Nucleus accumbens (tissue), 56 donors: ENCODE measurements around the gene KCNJ12.
"Not testable (repeated sequence)": the region's sequence is repeated elsewhere in the genome, so short reads cannot be mapped to it uniquely, and the experiment has no call there.

Experiments
- DNase-seq, 56 donors: peaks; one replicate each; lab custom pipeline; 2025; lab: John Stamatoyannopoulos, UW

The KCNJ12 gene

GRCh38 chr17:21376081-21376758, at the start of gene KCNJ12:
KCNJ12 (plus strand) TSS chr17:21376357; CDS start chr17:21415343, 38,986 bp downstream.
- peak in 34 of 56 donors; percentile 7 to 74 (median 33) for DNase-seq

GRCh38 chr17:21327921-21328320, 48.2 kb upstream of the KCNJ12 start:
- not testable (repeated sequence) for DNase-seq

GRCh38 chr17:21328778-21329177, 47.4 kb upstream of the KCNJ12 start:
- DNase-seq = not testable (repeated sequence)

- no peak for DNase-seq
Observed at GRCh38 chr17:21330436-21331160, 45.6 kb upstream of the KCNJ12 start.

- DNase-seq = not testable (repeated sequence)
Observed at GRCh38 chr17:21336541-21337294, 39.4 kb upstream of the KCNJ12 start.

GRCh38 chr17:21337981-21338625, 38.1 kb upstream of the KCNJ12 start:
- DNase-seq = not testable (repeated sequence)

GRCh38 chr17:21339011-21339410, 37.1 kb upstream of the KCNJ12 start:
- DNase-seq = no peak

GRCh38 chr17:21339571-21339970, 36.6 kb upstream of the KCNJ12 start:
- DNase-seq = not testable (repeated sequence)

- DNase-seq = not testable (repeated sequence)
Observed at GRCh38 chr17:21340407-21340806, 35.8 kb upstream of the KCNJ12 start.

- not testable (repeated sequence) for DNase-seq
Observed at GRCh38 chr17:21341279-21341678, 34.9 kb upstream of the KCNJ12 start.

- not testable (repeated sequence) for DNase-seq
Observed at GRCh38 chr17:21341925-21342540, 34.1 kb upstream of the KCNJ12 start.

- not testable (repeated sequence) for DNase-seq
Observed at GRCh38 chr17:21343061-21343949, 32.9 kb upstream of the KCNJ12 start.

- DNase-seq = not testable (repeated sequence)
Observed at GRCh38 chr17:21344801-21345200, 31.4 kb upstream of the KCNJ12 start.

- no peak for DNase-seq
Observed at GRCh38 chr17:21345236-21345635, 30.9 kb upstream of the KCNJ12 start.

- DNase-seq = not testable (repeated sequence)
Observed at GRCh38 chr17:21346107-21346506, 30.1 kb upstream of the KCNJ12 start.

GRCh38 chr17:21346651-21347250, 29.4 kb upstream of the KCNJ12 start:
- not testable (repeated sequence) for DNase-seq

GRCh38 chr17:21347660-21348059, 28.5 kb upstream of the KCNJ12 start:
- DNase-seq = not testable (repeated sequence)

GRCh38 chr17:21348081-21348925, 27.9 kb upstream of the KCNJ12 start:
- not testable (repeated sequence) for DNase-seq
